HG03103 (cell line): ENCODE measurements around the gene COX7A2.

Source experiments
- ATAC-seq: cut with Tn5 transposase; IDR thresholded peaks from one replicate; pipeline ENCODE4 v1.9.1; 2021; ENCODE audit warnings: low read depth; ENCODE audit not compliant: unreplicated experiment

The COX7A2 gene

GRCh38 chr6:75201901-75202672 is 41.5 kb downstream of the COX7A2 start:
- no peak for ATAC-seq

DNA sequence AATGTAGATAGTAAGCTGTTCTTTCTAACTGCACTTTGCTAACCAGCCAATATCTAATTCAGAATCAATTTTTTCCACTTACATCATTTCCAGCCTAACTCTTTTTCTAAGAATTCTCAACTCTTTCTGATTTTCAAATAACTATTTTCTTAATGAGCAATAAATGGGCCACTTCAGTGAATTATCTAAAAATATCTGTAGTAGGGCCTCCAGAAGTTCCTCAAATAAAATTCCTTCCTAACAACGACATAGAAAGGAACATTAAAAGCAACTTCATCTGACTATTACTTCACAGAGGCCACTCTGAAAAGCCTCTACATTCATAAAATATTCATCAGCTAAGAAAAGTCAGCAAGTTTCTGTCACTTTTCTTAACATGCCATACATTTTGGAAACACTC is 42.6 kb downstream of the COX7A2 start:
- ATAC-seq: no peak

DNA sequence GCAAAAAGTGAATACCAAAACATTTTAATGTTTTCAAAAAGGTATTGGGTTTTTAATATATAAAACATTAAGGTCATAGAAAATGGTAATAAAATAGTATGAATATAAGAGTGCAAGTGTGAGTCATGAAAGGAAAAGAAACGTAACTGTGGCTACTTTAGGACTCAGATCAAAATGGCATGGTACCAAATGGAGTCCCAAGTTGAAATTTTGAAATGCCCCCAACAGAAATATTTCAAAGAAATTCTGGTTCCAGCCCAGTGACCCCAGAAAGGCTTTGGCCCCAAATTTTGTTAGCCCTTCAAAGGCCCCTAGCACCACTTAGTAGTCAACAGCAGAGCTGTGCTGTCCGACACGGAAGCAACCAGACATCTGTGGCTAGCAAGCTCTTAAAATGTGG is 43.7 kb downstream of the COX7A2 start:
- ATAC-seq: no peak

- ATAC-seq: no peak
These were observed 47.4 kb downstream of the COX7A2 start for GRCh38 chr6:75196081-75196687.

DNA sequence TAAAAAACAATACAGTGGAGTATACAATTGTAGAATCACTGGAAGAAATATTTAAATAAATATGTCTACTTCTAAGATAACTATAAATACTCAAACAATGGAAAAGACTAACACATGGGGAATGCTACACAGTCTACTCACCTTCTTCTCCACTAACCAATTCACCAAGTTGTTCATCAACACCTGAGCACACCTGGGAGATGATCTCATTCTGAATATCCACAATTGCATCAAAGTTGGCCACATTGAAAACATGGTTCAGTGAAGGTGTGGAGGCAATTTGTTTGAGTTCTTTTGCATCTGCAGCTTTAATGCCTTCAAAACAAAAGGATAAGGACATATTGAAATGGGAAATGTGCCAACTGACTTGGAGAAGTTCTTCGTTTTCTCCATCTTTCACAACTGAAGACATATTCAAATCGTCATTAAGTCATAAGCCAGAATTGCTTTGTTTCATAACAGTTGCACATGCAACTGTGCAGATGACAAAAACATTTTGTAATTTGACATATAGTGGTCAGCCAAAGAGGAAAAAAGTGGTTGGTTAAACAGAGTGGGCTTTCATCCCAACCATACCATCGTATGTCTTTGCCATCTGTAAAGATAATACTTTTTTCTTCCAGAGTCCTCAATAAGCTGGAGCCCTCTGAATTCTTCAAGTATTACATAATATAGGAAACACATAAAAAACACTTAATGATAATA is 55.2 kb downstream of the COX7A2 start:
- no peak for ATAC-seq
